Peyer's patch (tissue), 4 donors: ENCODE results near the gene PTPRU.

Source experiments
- POLR2A ChIP-seq, 2 donors: fragments of 450-650 bp; IDR thresholded peaks; one replicate each; pipeline ENCODE4 v1.5.1; 2017; ENCODE audit warnings: antibody characterized with exemption in 2 of 2, mild to moderate bottlenecking in 2 of 2, moderate library complexity in 2 of 2
- TF ChIP-seq, protein P1 (sequence below), 6 experiments: fragments of 450-650 bp in 4 of 6; fragments of 200-600 bp in 2 of 6; sonication (generic) in 1 of 6; IDR thresholded peaks; one replicate each; pipeline ENCODE4 v1.5.1; 2017 to 2019; ENCODE audit warnings: antibody characterized with exemption in 6 of 6, mild to moderate bottlenecking in 3 of 6, moderate library complexity in 1 of 6

DNA sequence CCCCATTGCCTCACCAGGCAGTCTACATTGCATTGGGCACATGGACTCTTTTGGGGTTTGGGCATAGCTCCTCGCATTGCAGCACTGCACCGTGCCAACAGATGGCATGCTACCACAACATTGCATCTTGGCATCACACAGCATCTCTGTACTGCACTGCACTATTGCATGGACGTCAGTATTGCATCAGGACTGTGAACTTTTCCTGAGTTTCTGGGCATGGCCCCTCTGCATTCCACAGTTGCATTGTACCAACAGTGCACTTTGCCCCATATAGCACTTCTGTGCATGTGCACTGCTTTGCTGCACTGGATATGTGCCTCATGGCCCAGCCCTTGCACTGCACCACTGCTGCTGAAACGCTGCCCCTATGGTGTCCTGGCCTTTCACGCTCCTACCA, 9.6 kb downstream of the PTPRU start:
- TF ChIP-seq, protein P1, sequence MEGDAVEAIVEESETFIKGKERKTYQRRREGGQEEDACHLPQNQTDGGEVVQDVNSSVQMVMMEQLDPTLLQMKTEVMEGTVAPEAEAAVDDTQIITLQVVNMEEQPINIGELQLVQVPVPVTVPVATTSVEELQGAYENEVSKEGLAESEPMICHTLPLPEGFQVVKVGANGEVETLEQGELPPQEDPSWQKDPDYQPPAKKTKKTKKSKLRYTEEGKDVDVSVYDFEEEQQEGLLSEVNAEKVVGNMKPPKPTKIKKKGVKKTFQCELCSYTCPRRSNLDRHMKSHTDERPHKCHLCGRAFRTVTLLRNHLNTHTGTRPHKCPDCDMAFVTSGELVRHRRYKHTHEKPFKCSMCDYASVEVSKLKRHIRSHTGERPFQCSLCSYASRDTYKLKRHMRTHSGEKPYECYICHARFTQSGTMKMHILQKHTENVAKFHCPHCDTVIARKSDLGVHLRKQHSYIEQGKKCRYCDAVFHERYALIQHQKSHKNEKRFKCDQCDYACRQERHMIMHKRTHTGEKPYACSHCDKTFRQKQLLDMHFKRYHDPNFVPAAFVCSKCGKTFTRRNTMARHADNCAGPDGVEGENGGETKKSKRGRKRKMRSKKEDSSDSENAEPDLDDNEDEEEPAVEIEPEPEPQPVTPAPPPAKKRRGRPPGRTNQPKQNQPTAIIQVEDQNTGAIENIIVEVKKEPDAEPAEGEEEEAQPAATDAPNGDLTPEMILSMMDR (IDR thresholded peaks at IDR 0.05) = peak in 3 of 6 experiments; percentile 40 to 51 (median 46)
- no peak for TF ChIP-seq POLR2A (IDR thresholded peaks at IDR 0.05)
